ENCODE results near the gene NFASC.

GRCh38 chr1:204842369-204842768 lies 28.3 kb upstream of the NFASC start:
- TF ChIP-seq EZH2 (IDR thresholded peaks at IDR 0.05; ENCODE audit: borderline replicate concordance) (no peak), CTCF (IDR thresholded peaks at IDR 0.05; ENCODE audit: poor library complexity) (no peak)

Data from hepatocyte (in vitro differentiated cells).